HepG2 (cell line): ENCODE measurements around the gene CLCN4. TPM values are rescaled to one million over a fixed set of nuclear protein-coding genes. Genes with fewer than 3 reads are reported as not detected.

Experiments used
- AKAP8 ChIP-seq: sonication (generic); formaldehyde crosslinking; IDR thresholded peaks from 2 replicates; pipeline ENCODE4 v1.5.1; 2020; ENCODE audit warnings: mild to moderate bottlenecking, missing genetic modification reagents
- BCLAF1 ChIP-seq: fragments of 450-650 bp; IDR thresholded peaks from 2 replicates; pipeline ENCODE4 v1.6.1; 2017; ENCODE audit warnings: mild to moderate bottlenecking
- GMEB2 ChIP-seq: IDR thresholded peaks from 2 replicates; pipeline ENCODE4 v1.6.1; 2016; ENCODE audit warnings: missing biosample characterization, missing genetic modification reagents, low read depth
- GZF1 ChIP-seq: sonication (generic); formaldehyde crosslinking; IDR thresholded peaks from 2 replicates; pipeline ENCODE4 v1.5.1; 2020; ENCODE audit warnings: mild to moderate bottlenecking, missing genetic modification reagents
- HNRNPK ChIP-seq: fragments of 200-400 bp; formaldehyde crosslinking; IDR thresholded peaks from 2 replicates; pipeline ENCODE4 v1.6.1; 2018; ENCODE audit warnings: low read length, low read depth, moderate library complexity, mild to moderate bottlenecking; ENCODE audit not compliant: poor library complexity, severe bottlenecking
- KAT7 ChIP-seq: IDR thresholded peaks from 2 replicates; pipeline ENCODE4 v1.6.1; 2018; ENCODE audit warnings: borderline replicate concordance, missing compliant biosample characterization
- MED13 ChIP-seq: sonication (generic); formaldehyde crosslinking; IDR thresholded peaks from 2 replicates; pipeline ENCODE4 v1.5.0; 2020; ENCODE audit warnings: missing genetic modification reagents
- PBX2 ChIP-seq: IDR thresholded peaks from 2 replicates; pipeline ENCODE4 v1.6.1; 2016; ENCODE audit warnings: control low read depth
- POGZ ChIP-seq: sonication (generic); formaldehyde crosslinking; IDR thresholded peaks from 2 replicates; pipeline ENCODE4 v1.4.0; 2020; ENCODE audit warnings: mild to moderate bottlenecking, missing genetic modification reagents
- SOX5 ChIP-seq: IDR thresholded peaks from 2 replicates; pipeline ENCODE4 v1.6.1; 2016; ENCODE audit warnings: borderline replicate concordance
- TOE1 ChIP-seq: sonication (generic); formaldehyde crosslinking; IDR thresholded peaks from 2 replicates; pipeline ENCODE4 v1.4.0; 2020; ENCODE audit warnings: mild to moderate bottlenecking, missing genetic modification reagents
- TP53 ChIP-seq: sonication (generic); formaldehyde crosslinking; conservative IDR thresholded peaks from 2 replicates; pipeline ENCODE4 v1.4.0; 2020; ENCODE audit warnings: missing genetic modification reagents
- TRAFD1 ChIP-seq: sonication (generic); formaldehyde crosslinking; IDR thresholded peaks from 2 replicates; pipeline ENCODE4 v1.5.1; 2020; ENCODE audit warnings: missing genetic modification reagents, mild to moderate bottlenecking, borderline replicate concordance
- ZNF160 ChIP-seq: sonication (generic); formaldehyde crosslinking; IDR thresholded peaks from 2 replicates; pipeline ENCODE4 v1.8.0; 2022; ENCODE audit warnings: mild to moderate bottlenecking, inconsistent platforms, missing genetic modification reagents
- ZNF180 ChIP-seq: sonication (generic); formaldehyde crosslinking; IDR thresholded peaks from 2 replicates; pipeline ENCODE4 v1.4.0; 2020; ENCODE audit warnings: low read depth, missing genetic modification reagents, borderline replicate concordance
- ZNF362 ChIP-seq: sonication (generic); formaldehyde crosslinking; IDR thresholded peaks from 2 replicates; pipeline ENCODE4 v1.4.0; 2020; ENCODE audit warnings: missing genetic modification reagents, mild to moderate bottlenecking, borderline replicate concordance
- ZNF432 ChIP-seq: sonication (generic); formaldehyde crosslinking; IDR thresholded peaks from 2 replicates; pipeline ENCODE4 v1.5.0; 2020; ENCODE audit warnings: missing genetic modification reagents, mild to moderate bottlenecking, borderline replicate concordance
- ZNF460 ChIP-seq: sonication (generic); formaldehyde crosslinking; IDR thresholded peaks from 2 replicates; pipeline ENCODE4 v1.5.1; 2020; ENCODE audit warnings: missing genetic modification reagents, mild to moderate bottlenecking, borderline replicate concordance
- ZNF605 ChIP-seq: sonication (generic); formaldehyde crosslinking; IDR thresholded peaks from 2 replicates; pipeline ENCODE4 v1.8.0; 2022; ENCODE audit warnings: mild to moderate bottlenecking, missing genetic modification reagents
- ZNF614 ChIP-seq: IDR thresholded peaks from 2 replicates; pipeline ENCODE4 v1.6.1; 2018; ENCODE audit warnings: missing biosample characterization, missing genetic modification reagents, inconsistent platforms, borderline replicate concordance
- polyA plus RNA-seq, 8 experiments: library from polyadenylated mRNA; depleted of rRNA in 3 of 8; stranded (reverse) in 7 of 8; unstranded in 1 of 8; fragments of >200 nt; fragmentation: Illumina TruSeq in 4 of 8; extraction: Trizol in 4 of 8; gene quantifications; 2 replicates each; pipeline versions ENCODE4 v1.2.1 to v1.2.3, GENCODE V29; 2011 to 2016; ENCODE audit warnings: low read depth in 4 of 8, missing spikeins in 1 of 8, mixed read lengths in 1 of 8; ENCODE audit not compliant: insufficient read depth in 1 of 8
- total RNA-seq, 5 experiments: library from RNA; depleted of rRNA; stranded (reverse); fragments of >200 nt; fragmentation: Illumina TruSeq; extraction: Trizol; gene quantifications; 2 replicates each; pipeline ENCODE4 v1.2.3, GENCODE V29; 2016; ENCODE audit warnings: low read depth in 1 of 5

The CLCN4 gene
- total and polyA plus RNA-seq, 2 of the 13 experiments (the other 11 are each of a cell fraction or from before 2014, with no cell fraction given), result 1.8 to 2.5 TPM

- TF ChIP-seq BCLAF1 (no peak), PBX2 (CRISPR knock-in tag) (no peak), TOE1 (CRISPR knock-in tag) (0 out of 2 replicates have a peak, but pooled peaks have one; percentile 36), TP53 (CRISPR knock-in tag) (no peak), GMEB2 (CRISPR knock-in tag) (no peak), TRAFD1 (CRISPR knock-in tag) (no peak), ZNF160 (CRISPR knock-in tag) (no peak), AKAP8 (CRISPR knock-in tag) (no peak), KAT7 (CRISPR knock-in tag) (no peak), ZNF180 (CRISPR knock-in tag) (no peak), ZNF605 (no peak), GZF1 (no peak), ZNF614 (CRISPR knock-in tag) (peak; percentile 40; the same call in 1 of the 2 replicates), ZNF362 (CRISPR knock-in tag) (0 out of 2 replicates have a peak, but pooled peaks have one; percentile 11), SOX5 (CRISPR knock-in tag) (peak; percentile 39; the same call in 1 of the 2 replicates), HNRNPK (no peak), MED13 (CRISPR knock-in tag) (no peak), POGZ (peak; percentile 64), ZNF460 (no peak), ZNF432 (CRISPR knock-in tag) (no peak)
These were observed 37.3 kb upstream of the CLCN4 start (continued) for GRCh38 chrX:10119399-10119990.
